Measurements from ENCODE around the gene PPP1R2C.
A peak's percentile ranks its signal among the peaks of the same experiment; 100 is the strongest.

Gene PPP1R2C

DNA sequence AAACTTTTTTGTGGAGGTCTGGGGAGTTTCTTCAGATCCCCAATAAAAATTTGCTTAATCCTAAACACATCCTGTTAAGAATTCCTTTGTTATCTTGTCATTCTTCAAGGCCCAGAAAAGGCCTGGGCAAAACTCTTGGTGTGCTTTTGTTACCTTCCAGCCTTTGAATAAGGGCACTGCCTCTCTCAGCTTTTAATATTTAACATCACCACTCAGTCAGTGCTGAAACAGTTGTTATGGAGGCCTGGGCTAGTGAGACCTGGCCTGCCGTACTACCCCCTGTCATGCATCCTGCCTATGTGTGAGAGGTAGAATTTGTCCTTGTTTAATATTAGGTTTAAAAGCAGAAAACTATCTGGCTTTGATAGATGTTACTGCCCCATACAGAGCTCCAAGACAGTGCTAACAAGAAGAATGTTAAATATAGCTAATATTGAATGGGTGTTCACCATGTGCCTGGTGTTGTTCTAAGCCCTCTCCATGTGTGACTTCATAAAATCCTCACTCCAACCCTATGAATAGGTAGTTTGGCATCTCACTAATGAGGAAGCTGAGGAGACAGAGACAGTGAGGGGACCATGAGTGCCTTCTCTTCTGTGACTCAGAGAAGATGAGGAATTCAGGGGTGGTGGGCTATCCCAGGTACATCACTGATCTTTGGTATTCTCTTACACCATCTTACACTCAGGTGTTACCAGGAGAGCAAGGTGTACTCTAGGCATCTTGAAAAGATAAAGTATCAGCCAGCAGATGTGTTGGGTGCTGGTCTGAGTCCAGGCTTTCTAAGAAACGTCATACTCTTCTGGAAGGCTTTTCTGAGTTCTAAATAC, 6.2 kb downstream of the PPP1R2C start:
- no peak overlapping the region for H3K4me3 ChIP-seq (ENCODE audit: low read length)
- DNase-seq (ENCODE audit: low read depth), result peak; percentile 8
- TF ChIP-seq, protein P1, sequence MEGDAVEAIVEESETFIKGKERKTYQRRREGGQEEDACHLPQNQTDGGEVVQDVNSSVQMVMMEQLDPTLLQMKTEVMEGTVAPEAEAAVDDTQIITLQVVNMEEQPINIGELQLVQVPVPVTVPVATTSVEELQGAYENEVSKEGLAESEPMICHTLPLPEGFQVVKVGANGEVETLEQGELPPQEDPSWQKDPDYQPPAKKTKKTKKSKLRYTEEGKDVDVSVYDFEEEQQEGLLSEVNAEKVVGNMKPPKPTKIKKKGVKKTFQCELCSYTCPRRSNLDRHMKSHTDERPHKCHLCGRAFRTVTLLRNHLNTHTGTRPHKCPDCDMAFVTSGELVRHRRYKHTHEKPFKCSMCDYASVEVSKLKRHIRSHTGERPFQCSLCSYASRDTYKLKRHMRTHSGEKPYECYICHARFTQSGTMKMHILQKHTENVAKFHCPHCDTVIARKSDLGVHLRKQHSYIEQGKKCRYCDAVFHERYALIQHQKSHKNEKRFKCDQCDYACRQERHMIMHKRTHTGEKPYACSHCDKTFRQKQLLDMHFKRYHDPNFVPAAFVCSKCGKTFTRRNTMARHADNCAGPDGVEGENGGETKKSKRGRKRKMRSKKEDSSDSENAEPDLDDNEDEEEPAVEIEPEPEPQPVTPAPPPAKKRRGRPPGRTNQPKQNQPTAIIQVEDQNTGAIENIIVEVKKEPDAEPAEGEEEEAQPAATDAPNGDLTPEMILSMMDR (conservative IDR thresholded peaks at IDR 0.05; ENCODE audit: low read length), result no peak

DNA sequence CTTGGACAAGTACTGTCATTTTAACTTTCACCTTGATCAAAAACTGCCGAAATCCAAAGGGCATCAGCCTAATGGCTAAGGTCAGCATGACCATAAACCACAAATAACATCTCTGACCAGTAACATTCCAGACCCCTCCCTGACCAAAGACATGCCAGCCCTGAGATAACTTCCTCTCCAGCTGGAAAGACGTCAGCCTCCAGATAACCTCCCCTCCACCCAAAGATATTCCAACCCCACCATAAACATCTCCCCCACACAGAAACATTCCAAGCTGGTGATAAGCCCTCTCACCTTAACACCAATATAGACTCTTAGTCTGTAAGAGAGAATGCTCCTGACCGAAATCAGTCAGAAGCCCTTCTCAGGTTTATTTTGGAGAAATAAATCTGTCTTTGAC, 7.4 kb downstream of the PPP1R2C start:
- DNase-seq (ENCODE audit: low read depth), result no peak
- no peak overlapping the region for H3K4me3 ChIP-seq (ENCODE audit: low read length)
- TF ChIP-seq, protein P1 (conservative IDR thresholded peaks at IDR 0.05; ENCODE audit: low read length), result no peak

DNA sequence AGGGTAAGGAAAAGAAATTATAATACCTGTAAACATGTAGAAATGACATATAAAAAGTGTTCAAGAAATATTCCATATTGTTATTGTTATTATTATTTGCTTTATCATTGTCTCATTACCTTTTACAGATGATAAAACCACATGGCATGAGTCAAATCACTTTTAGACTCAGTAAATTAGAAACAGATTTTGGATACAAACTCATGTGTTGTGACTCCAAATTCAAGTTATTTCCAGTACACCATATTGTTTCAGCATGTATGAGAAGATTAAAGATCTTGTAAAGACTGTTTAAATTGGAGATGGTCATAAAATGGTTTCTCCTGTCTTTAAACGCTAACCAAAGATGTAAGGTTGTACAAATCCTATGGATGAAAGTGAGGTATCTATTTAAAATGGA, 18.1 kb downstream of the PPP1R2C start:
- no peak overlapping the region for H3K4me3 ChIP-seq (ENCODE audit: low read length)
- TF ChIP-seq, protein P1 (conservative IDR thresholded peaks at IDR 0.05; ENCODE audit: low read length), result no peak
- DNase-seq (ENCODE audit: low read depth), result peak; percentile 13

DNA sequence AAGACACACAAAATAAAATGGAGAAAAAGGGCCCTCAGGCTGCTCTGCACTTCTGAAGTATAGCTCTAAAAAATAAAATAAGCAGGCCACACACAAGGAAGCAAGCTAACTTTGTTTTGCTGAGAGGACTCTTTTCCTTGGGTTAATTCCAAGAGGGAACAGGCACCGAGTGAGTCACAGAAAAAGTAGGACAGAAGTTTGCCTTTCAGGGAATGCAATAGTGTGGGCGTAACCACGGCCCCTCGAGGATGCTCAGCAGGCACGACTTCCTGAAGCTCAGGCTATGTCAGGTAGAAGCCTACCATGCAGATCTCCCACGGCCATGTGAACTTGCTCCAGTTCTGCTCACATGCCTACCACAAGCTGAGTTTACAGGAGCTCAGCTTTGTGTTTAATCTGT, 22.1 kb downstream of the PPP1R2C start:
- TF ChIP-seq, protein P1 (conservative IDR thresholded peaks at IDR 0.05; ENCODE audit: low read length), result no peak
- peak; percentile 58 for DNase-seq (ENCODE audit: low read depth)
- H3K4me3 ChIP-seq (ENCODE audit: low read length), result no peak overlapping the region

GRCh38 chrX:42754603-42755002, 23.4 kb downstream of the PPP1R2C start:
- no peak for DNase-seq (ENCODE audit: low read depth)
- H3K4me3 ChIP-seq (ENCODE audit: low read length), result no peak overlapping the region
- TF ChIP-seq, protein P1 (conservative IDR thresholded peaks at IDR 0.05; ENCODE audit: low read length), result no peak

DNA sequence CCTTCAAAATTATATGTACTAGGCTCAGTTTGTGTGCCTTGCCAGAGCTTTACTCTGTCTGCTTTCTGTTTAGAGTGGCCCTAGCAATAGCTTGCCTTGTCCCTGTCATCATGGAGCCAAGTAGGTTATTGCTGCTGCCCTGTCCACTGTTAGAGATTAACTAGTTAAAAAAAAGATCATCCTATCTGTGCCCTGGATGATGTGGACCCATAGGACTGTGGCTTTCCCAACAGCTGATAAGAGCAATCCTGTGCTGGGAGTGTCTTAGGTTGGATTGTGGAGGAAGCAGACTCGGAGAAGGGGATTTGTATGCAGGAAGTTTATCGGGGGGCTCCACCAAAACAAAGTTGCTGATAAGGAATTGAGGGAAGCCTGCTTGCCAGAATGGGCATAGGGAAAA, 23.8 kb downstream of the PPP1R2C start:
- H3K4me3 ChIP-seq (ENCODE audit: low read length), result no peak overlapping the region
- no peak for DNase-seq (ENCODE audit: low read depth)
- TF ChIP-seq, protein P1 (conservative IDR thresholded peaks at IDR 0.05; ENCODE audit: low read length), result no peak

DNA sequence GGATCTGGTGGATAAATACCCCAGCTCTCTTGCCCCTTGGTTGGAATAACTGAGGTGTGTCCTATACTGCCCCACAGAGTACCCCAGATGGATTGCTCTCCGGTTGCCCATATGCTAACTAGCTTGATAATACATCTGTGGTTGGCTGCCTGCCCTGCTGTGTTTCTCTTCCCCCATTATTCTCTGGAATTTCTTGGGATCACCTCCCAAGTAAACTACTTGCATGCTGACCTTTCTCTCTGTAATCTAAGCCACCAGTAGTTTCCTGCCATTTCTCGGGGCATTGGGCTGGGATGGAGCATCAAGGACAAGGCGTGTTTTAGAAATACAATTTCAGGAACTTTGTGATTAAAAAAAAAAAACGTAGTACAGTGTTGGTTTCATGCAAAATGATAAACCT, 25.2 kb downstream of the PPP1R2C start:
- TF ChIP-seq, protein P1 (conservative IDR thresholded peaks at IDR 0.05; ENCODE audit: low read length), result no peak
- DNase-seq (ENCODE audit: low read depth), result no peak
- no peak overlapping the region for H3K4me3 ChIP-seq (ENCODE audit: low read length)

All from AG10803 (cell line).